ENCODE results near the gene PHF1.

Gene PHF1

DNA sequence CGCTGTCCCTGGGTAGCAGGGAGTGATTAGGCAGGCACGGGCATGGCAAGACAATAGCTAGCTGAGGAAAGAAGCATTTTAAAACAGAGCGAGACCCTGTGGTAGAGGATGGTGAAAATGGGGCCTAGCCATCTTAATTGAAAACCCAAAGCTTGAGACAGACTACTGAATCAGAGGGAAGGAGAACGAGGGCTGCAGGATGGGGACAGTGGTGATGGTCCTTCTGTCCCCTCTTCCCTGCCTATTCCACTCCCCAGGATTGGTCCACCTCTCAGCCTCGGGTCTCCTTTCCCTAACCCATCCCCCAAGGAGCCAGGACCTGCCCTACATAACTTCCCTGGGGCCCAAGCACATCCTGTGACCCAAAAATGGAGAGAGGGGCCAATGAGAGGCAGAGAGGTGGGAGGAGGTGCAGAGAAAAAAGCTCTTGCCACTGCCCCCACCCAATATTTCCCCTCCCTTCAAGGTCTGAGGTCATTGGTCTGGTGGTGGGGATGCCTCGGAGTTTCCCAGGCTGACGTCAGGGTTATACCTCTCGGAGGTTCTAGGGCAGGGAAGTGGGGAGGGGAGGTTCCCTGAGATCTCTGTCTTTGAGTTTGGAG lies 8.0 kb downstream of the PHF1 start:
- FAIRE-seq: peak; percentile 93

DNA sequence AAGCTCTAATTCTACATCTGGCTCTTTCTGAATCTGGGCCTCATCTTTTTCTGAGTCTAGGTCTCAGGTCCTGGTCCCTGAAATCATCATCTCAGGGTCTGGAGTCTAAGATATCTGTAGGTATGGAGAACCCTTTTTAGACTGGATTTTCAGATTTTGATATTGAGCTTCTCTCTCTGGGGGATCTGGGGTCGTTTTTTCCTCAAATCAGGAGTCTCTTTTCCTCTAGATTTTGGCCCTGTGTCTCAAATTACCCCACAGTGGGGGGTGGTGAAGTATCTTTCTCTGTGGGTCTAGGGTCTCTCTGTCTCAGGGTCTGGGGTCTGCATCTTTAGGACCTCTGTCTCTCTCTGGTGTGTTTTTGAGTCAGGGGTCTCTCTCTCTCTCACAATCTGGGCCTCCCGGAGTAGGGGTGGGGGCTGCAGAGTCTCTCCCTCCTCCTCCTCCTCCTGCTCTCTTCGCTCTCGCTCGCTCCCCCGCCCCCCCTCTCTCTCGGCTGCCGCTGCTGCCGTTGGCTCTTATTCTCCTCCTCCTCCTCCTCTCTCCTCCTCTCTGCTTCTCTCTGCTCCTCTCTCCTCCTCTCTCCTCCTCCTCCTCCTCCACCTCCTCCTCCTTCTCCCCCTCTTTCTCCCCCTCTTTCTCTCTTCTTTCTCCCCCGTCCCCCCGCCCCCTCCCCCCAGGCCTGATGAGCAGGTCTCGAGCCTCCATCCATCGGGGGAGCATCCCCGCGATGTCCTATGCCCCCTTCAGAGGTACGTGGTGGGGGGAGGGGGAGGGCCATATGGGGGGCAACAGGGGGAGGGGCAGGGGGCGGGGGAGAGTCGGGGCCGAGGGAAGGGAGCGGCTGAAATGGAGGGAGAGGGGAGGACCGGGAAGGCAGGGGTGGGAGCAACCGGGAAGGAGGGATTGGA lies 9.0 kb downstream of the PHF1 start, which contains the start of gene SYNGAP1:
Gene SYNGAP1 (plus strand): TSS at position 486 of the 911 bp plus-strand sequence. CDS start 200 bp downstream, at position 686.
- no peak for FAIRE-seq

DNA sequence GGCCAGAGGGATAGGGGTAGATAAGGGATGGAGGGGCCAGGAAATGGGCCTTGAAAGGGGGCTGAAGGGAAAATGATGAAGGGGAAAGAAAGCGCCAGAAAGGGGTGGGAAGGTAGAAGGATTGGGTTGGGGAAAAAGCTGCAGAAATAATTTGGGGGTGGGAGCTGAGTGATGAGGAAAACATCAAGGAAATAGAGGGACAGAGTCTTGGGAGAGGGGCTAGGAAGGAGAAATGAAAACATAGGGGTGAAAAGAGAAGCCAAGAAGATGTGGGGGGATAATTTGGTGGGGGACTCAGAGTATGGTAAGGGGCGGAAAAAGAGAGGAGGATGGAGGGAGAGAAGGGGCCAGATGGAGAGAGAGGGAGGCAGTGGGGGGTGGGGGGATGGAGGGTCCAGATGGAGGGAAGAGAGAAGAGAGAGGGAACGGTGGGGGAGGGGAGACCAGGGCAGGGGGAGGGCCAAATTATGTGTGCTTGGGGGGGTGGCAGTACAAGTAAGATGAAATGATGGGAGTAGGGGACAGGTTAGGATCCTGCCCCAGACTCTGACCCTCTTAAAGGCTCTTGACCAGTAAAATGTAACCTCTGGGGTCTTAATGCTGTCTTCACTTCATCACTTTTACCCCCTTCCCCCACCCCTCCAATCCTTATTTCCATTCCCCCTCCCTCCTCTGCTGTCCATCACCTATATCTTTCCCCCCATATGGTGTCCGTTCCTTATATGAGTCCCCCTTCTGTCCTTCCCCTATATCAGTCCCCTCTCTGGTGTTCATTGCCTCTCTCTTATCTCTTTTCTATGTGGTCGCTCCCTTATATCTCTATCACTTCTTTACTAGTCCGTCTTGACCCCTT lies 9.9 kb downstream of the PHF1 start:
- no peak for FAIRE-seq

DNA sequence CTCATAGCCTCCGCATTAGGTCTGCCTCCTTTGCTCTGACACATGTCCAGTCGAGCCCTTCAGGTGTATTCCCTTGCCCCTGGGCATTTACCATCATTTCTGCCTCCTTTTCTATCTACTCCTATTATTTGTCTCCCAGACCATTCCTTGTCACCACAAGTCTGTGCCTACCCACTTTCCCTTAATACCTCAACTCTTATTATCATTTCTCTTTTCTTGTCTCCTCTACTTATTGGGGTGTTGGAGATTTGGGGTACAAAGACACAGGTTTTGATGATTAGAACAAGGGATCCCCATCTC lies 10.5 kb downstream of the PHF1 start:
- no peak for FAIRE-seq

DNA sequence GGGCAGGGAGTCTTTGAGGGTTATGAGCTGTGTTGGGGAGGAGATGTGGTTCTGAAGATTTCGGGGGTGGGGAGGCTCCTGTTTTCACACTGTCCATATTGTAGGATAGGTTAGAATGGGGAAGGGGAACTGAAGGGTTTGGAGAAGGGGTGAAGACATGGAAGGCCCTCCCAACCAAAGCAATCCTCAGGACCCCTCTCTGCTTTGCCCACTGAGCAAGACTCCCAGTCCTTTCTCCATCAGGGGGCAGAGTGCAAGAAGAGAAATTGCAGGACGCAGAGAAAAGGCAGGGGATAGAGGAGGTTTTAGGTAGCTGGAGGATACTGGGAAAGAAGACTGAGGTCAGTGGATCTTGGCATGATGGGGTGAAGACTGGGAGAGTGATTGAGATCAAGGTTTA lies 13.0 kb downstream of the PHF1 start:
- no peak for FAIRE-seq

DNA sequence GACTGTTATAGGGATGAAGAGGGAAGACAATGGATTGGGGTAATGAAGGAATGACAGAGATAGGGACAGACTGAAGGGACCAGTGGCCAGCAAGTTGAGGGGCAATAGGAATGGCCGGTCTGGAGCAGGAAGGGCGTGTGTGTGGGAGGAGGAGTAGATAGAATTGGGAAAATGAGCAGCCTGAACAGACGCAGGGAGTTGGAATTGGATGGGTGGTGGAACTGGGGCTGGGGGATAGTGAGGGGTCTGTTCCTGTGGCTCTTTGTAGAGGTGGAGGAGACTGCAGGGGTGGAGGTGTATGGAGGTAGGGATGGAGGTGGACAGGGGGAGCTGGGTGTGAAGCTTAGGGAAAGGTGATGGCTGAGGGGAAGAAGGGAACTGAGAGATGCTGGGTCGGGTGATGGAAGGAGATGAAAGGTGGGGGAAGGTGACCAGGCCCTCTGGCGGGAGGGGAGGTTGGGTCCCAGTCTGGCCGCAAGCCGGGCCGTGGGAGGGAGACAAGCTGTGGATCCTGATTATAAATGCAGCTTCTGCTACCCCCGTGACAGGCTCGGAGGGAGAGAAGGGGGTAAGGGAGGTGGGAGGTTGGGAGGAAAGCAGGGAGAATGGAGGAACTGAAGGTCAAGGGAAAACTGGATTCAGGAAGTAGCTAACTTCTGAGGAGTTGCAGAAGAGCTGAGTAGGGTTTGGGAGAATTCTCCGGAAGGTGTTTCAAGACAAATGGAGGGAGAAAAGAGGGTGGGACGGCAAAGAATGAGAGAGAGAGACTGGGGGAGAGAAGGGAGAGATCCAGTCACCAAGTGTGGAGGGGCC lies 14.2 kb downstream of the PHF1 start:
- FAIRE-seq: no peak

DNA sequence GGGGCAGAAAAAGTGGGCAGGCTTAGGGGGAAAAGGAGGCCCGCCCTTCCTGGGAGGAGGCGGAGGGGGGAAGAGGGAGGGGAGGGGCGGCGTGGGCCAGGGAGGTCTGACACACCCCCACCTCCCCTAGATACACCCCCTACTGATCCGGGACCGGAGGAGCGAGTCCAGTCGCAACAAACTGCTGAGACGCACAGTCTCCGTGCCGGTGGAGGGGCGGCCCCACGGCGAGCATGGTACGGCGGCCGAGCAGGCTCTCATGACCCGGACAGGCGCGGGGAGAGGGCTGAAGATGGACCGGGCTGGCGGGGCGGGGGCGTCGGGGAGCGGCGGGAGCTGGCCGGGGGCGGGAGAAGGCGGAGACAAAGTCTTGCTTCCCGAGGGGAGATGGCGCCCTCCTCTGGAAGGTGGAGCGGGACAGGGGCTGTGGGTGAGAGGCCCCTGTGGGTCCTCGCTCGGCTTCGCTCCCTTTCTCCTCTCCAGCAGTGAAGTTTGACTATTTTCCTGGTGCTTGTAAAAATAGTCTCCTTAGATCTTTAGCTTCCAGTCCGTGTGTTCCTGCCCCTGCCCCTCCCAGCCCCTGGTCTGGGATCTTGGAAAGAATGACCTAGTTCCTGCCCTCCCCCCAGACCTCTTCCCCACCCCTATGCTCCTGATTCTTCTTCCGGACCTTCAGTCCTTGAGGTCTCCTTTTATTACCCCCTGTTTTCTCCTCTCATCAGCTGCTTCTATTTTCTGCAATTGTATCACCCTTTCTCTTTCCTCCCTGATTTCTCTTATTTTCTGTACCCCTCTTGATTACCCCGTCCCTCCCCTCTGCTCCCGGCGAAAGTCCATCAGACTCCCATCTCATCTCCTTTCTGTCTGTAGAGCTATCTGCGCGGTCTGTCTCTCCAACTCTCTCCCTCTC lies 15.1 kb downstream of the PHF1 start:
- peak; percentile 17 for FAIRE-seq

DNA sequence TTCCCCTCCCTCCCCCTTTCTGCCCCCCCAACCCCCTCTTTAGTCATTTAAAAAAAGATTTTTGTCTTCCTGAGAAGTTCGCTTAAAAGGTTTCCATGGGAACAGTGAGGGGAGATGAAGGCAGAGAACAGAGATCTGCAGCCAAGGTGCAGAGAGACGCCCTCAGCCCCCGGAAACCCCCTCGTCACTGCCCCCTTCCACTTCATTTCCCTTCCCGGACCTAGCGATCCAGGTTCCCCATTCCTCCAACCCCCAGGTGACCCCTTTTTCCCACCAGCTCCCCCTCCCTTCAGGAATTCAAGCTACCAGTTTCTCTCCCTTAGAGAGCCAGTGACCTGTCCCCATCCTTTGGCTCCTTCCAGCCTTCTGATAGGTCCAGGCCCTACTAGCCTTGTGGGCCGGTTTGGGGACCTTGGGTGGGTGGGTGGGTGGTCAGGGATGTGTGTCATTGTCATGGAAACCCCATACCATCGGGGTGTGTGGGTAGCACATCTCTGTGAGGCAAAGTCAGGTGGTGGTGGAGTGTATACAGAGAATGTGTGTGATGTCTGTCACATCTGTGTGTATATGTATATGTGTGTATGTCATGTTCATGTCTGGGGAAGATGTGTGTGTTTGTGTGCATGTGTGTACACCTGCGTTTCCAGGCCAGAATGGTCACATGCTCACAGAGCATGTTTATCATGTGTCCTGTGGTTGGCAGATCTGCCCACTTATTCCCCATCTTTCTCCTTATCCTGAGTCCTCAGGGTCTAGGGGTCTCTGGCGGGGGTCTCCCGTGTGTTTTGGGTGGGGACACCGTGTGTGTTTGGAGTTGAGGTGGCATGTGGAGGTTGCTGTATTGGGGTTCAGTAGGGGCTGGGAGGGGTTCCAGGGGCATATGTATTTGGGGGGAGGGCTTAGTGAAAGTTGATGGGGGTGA lies 16.0 kb downstream of the PHF1 start:
- no peak for FAIRE-seq

DNA sequence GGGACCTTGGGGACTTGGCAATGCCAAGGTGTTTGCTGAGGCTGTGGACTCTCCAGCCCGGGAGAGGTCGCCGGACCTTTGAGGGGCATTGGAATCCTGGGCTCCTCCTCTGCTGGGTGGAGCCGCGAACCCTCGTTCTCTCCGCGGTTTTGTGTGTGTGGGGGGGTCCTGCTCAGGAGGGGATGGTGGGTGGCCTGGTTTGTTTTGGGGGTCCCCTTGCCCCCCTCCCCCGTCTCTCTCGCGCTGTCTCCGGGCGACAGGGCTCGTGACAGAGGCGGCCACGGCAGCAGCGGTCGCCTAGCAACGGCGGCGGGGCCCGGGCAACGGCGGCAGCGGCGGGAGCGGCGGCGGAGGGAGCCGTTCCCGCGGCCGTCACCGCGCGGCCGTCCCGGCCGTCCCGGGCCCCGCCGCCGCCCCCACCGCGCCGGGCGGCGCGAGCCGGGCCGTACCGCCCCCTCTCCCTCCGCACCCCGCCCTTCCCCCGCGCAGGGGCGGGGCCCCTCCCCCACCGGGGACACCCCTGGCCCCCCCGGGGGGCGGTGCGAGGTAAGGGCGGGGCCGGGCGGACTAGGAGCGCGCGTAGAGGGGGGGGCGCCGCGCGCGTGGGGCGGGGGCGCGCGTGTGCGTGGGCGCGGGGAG lies 16.9 kb downstream of the PHF1 start:
- FAIRE-seq: no peak

DNA sequence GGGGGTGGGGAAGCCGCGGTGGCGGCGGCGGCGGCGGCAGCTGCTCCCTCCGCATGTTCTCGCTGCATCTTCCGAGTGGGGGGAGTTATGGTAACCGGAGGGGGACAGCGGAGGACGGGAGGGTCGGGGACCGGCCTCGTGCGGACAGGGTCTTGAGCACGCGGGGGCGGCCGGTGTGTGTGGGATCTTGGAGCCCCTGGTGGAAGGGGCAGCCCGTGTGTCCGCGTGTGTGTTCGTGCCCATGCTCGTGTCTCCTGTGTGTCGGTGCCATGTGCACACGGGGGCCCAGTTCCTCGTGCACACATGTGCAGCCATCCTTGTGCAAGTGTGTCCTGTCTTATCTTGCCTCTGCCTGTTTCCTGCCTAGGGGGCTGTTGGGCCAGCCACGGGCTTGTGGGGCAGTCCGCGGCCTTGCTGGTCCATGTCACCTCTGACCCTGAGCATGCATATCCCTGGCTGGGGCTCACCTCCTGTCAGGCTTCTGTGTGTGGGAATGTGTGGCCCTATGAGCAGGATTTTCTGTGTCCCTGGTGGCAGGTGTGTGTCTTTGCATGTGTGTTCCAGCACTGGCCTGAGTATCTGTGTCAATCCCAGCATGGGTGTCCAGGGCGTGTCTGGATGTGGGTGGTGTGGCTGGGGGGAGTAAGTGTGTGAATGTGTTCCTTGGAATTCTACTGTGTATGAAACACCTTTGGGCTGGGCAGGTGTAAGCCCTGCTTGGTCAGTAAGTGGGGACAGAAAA lies 17.6 kb downstream of the PHF1 start:
- FAIRE-seq: no peak

DNA sequence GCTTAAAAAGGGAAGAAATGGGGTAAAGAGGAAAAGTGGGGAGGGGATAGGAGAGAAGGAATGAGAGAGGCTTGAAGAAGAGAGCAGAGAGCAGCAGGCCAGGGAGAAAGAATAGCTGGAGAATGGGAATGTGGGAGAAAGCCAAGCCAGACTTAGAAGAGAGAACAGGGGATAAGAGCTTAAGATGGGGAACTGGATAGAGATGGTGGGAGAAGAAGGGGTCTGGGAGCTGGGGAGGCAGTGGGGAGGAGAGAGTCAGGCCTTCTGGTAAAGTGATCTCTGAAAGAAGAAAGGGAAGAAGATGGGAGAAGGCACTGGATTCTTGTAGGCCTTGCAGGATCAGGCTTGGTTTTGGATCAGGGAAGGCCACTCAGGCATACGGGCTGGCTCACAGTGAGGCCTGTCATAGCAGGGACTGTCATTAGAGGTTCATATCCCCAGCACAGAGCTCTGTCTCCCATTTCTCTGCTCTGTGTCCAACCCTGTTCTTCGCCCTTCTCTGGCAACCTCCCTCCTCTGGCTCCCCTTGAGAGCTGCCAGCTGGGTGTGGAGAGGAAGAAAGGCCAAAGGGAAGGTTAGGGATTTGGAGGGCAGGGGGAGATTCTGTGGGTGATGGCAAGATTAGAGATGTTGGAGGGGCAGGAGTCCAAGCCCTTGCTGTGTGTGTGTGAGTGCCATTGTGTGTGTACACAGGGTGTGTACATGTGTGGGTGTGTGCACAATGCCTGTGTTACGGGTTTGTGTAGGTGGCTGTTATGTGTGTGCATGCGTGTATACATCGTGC lies 18.3 kb downstream of the PHF1 start:
- FAIRE-seq: no peak

DNA sequence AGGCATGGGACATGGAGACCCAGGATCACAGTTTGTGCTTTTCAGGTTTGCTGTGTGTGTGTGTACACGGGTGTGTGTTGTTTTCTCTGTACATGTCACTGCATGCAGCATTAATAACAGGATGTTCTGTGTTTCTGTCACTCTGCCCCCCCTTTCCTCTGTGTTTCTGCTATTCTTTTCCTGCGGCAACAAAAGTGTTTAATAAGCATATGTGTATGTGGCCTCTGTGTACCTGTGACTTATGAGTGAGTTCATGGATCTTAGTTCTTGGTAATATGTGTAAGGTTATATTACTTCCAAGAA lies 18.9 kb downstream of the PHF1 start:
- FAIRE-seq: no peak

DNA sequence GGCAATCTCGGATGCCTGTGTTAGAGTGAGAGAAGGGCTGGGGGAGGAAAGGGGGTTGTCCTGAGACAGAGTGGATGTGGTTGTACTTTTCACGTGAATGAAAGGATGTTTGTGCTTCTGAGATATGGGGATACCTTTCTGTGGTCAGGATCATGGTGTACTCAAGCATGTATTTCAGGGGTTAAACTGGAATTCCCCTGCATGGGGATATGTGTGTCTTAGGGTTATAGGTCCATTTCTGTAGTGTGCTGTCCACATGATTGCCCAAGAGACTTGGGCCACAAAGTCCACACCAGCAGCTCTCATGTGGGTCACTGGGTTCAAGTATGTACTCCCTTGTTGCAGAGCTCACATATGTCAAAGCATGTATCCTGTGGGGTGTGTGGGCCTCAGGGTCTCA lies 19.5 kb downstream of the PHF1 start:
- FAIRE-seq: no peak

DNA sequence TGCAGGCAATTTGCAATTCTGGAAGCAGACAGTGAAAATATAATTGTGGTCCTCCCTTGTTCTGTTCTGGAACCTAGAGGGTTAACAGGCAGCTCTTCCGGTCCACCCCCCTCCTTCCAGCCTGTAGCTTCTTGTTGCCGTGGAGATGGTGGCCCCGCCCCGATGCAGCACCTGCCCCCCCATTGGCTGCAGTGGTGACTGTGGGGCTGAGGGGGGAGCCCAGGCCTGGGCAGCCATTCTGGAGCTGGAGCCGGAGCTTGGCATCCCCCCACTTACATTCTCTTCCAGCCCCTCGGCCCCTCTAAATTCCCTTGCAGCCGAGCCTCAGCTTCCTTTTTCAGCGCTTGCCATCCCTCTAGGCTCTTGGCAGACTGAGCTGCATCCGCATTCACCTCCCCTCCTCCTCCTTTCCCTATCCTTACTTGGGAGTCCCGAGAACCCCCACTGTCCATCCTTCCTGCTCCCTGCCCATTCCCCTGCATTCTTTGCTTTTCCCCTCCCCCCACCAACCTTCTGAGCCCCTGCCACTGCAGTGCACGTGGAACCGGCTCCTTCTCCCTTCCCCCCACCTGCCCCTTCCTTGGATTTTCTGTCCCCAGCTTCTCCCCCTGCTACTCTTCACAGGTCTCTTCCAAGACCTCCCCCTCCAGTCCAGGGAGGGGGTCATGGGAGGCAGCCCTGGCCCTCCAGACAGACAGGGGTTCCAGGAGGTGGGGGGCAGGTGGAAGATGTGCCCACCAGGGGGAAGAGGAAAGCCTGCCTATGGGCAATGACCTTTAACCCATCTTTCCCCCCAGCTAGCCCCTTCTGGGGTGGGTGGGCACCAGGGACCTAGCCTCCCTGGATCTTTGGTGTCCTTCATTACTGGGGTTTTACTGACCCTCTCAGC lies 20.4 kb downstream of the PHF1 start:
- peak; percentile 80 for FAIRE-seq

DNA sequence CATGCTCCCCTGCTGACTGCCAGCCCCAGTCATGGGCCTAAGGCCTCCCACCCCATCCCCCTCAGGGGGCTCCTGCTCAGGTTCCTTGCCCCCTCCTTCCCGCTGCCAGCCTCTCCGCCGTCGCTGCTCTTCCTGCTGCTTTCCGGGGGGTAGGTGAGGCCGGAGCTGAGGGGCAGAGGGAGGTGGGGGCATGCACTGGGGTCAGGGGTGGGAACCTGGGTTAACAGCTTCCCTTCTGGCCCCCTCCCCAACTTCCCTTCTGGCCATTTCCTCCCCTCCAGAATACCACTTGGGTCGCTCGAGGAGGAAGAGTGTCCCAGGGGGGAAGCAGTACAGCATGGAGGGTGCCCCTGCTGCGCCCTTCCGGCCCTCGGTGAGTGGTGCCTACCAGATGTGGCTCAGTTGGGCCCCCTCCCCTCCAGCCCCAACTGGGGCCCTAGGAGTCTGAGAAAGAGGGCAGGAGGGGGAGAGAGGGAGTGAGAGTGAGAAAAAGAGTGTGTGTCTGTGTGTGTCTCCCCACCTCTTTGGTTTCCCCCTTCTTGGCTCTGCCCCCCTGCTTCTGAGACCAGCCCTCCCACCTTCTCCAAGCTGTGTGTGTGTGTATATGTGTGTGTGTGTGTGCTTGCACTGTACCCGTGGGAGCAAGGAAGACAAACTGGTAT lies 21.2 kb downstream of the PHF1 start:
- FAIRE-seq: no peak

DNA sequence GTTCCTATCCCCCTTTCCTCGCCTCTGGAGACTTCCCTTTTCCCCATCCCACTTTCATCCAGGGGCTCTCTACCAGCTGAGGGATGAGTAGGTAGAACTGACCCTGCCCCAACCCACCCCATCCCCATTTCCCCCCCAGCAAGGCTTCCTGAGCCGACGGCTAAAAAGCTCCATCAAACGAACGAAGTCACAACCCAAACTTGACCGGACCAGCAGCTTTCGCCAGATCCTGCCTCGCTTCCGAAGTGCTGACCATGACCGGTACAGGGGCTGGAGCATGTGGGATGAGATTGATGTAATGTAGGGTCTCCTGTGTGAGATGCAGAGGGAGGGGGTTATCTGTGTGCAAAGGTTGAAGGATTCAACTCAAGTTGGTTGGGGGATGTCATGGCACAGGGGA lies 21.7 kb downstream of the PHF1 start:
- no peak for FAIRE-seq

DNA sequence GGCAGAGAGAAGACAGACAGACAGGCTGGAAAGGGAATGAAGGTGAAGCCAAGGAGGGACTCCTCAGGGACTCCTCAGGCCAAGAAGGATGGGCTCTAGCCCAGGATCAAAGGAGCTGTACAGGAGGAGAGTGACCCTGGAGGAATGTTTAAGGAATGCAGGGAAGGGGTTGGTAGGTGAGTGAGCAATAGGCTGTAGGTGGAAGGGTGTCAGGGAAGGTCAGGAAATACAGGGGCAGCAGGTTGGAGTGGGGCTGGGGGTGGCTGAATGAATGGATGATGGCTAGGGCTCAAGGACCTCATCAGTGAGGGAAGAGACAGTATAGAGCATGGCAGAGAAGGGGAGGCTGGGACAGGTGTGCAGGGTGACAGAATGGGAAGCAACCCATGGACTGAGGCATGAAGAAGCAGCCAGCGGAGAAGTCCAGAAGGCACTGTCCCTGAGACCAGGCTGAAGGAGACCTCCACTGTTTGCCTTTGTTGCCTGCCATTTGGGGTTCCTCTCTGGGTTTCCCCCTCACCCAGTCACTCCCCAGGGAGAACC lies 22.3 kb downstream of the PHF1 start:
- no peak for FAIRE-seq

All from G401.6 (cell line).